GM23338 (cell line): ENCODE results near the gene UBE2G1. TPM values are rescaled to one million over a fixed set of nuclear protein-coding genes. Genes with fewer than 3 reads are reported as not detected.

Experiments
- ATAC-seq: fragments of 200-7000 bp; cut with Tn5 transposase; 3 replicates; pipeline ENCODE4 v1.9.1; 2020
- DNase-seq: peaks from one replicate; pipeline ENCODE4 v3.0.0-alpha.2; 2015; ENCODE audit warnings: low spot score
- H2AFZ ChIP-seq: fragments of 200-600 bp; sonication (generic); 2 replicates; pipeline ENCODE4 v1.8.0; 2016; ENCODE audit warnings: antibody characterized with exemption, mild to moderate bottlenecking, moderate library complexity
- H3F3A ChIP-seq: fragments of 200-600 bp; sonication (generic); replicated peaks from 2 replicates; pipeline ENCODE4 v1.8.0; 2017; ENCODE audit warnings: antibody characterized with exemption, mixed run types, low read depth
- H3K27ac ChIP-seq: fragments of 200-600 bp; sonication (generic); 2 replicates; pipeline ENCODE4 v1.6.1; 2016; ENCODE audit warnings: low read depth
- H3K27me3 ChIP-seq: fragments of 200-600 bp; sonication (generic); 2 replicates; pipeline ENCODE4 v1.8.0; 2016; ENCODE audit warnings: mild to moderate bottlenecking, mixed run types, moderate library complexity; ENCODE audit not compliant: insufficient read depth
- H3K36me3 ChIP-seq: fragments of 200-600 bp; sonication (generic); 2 replicates; pipeline ENCODE4 v1.8.0; 2016; ENCODE audit warnings: mild to moderate bottlenecking; ENCODE audit not compliant: insufficient read depth
- H3K4me1 ChIP-seq: fragments of 200-600 bp; sonication (generic); 2 replicates; pipeline ENCODE4 v1.8.0; 2016; ENCODE audit warnings: mild to moderate bottlenecking, moderate library complexity; ENCODE audit not compliant: insufficient read depth
- H3K4me2 ChIP-seq: fragments of 200-600 bp; sonication (generic); 2 replicates; pipeline ENCODE4 v1.7.1; 2017; ENCODE audit warnings: mixed run types
- H3K4me3 ChIP-seq: fragments of 200-600 bp; sonication (generic); 2 replicates; pipeline ENCODE4 v1.6.1; 2016; ENCODE audit warnings: mixed run types
- H3K79me2 ChIP-seq: fragments of 200-600 bp; sonication (generic); replicated peaks from 2 replicates; pipeline ENCODE4 v1.8.0; 2017; ENCODE audit warnings: mild to moderate bottlenecking; ENCODE audit not compliant: insufficient read depth
- H3K9me2 ChIP-seq: fragments of 200-600 bp; sonication (generic); 2 replicates; pipeline ENCODE4 v1.8.0; 2017; ENCODE audit not compliant: insufficient read depth
- H4K20me1 ChIP-seq: fragments of 200-600 bp; sonication (generic); replicated peaks from 2 replicates; pipeline ENCODE4 v1.8.0; 2017; ENCODE audit warnings: mild to moderate bottlenecking; ENCODE audit not compliant: insufficient read depth
- H3K27ac Mint-ChIP-seq: 2 replicates; pipeline ENCODE4 v1.8.0; 2020; ENCODE audit warnings: inconsistent platforms, mild to moderate bottlenecking, moderate library complexity, mixed read lengths
- H3K27me3 Mint-ChIP-seq: 3 replicates; pipeline ENCODE4 v1.8.0; 2022; ENCODE audit warnings: low read depth, mild to moderate bottlenecking, moderate library complexity, mixed read lengths, inconsistent platforms; ENCODE audit not compliant: insufficient read depth, poor library complexity
- H3K36me3 Mint-ChIP-seq: 3 replicates; pipeline ENCODE4 v1.8.0; 2021; ENCODE audit warnings: low read depth, mild to moderate bottlenecking, inconsistent platforms, moderate library complexity, mixed read lengths
- H3K4me1 Mint-ChIP-seq: 3 replicates; pipeline ENCODE4 v1.8.0; 2020; ENCODE audit warnings: mild to moderate bottlenecking, inconsistent platforms, mixed read lengths
- H3K4me3 Mint-ChIP-seq: 3 replicates; pipeline ENCODE4 v1.8.0; 2021; ENCODE audit warnings: moderate library complexity, mild to moderate bottlenecking, inconsistent platforms, mixed read lengths
- H3K9me3 Mint-ChIP-seq: 3 replicates; pipeline ENCODE4 v1.8.0; 2020; ENCODE audit warnings: moderate library complexity, mild to moderate bottlenecking, inconsistent platforms, mixed read lengths
- CREB1 ChIP-seq: fragments of 250-450 bp; sonication (Bioruptor Pico); IDR thresholded peaks from 2 replicates; pipeline ENCODE4 v1.5.0; 2020; ENCODE audit warnings: low read depth, mild to moderate bottlenecking, moderate library complexity
- CTCF ChIP-seq, 2 experiments: fragments of 200-600 bp in 1 of 2; sonication (generic) in 1 of 2; conservative IDR thresholded peaks; 2 replicates each; pipeline versions ENCODE4 v1.5.1 to v1.6.1; 2016 to 2017; ENCODE audit warnings: antibody characterized with exemption in 2 of 2, low read depth in 2 of 2, mild to moderate bottlenecking in 2 of 2, moderate library complexity in 1 of 2
- ETS1 ChIP-seq: IDR thresholded peaks from 2 replicates; pipeline ENCODE4 v1.6.1; 2016; ENCODE audit warnings: antibody characterized with exemption
- EZH2 ChIP-seq: fragments of 200-600 bp; sonication (generic); IDR thresholded peaks from one replicate; pipeline ENCODE4 v1.8.0; 2017; ENCODE audit warnings: antibody characterized with exemption, mild to moderate bottlenecking, low read depth; ENCODE audit not compliant: unreplicated experiment
- EZH2phosphoT487 ChIP-seq: fragments of 200-600 bp; sonication (generic); IDR thresholded peaks from one replicate; pipeline ENCODE4 v1.8.1; 2018; ENCODE audit warnings: antibody characterized with exemption; ENCODE audit not compliant: unreplicated experiment
- JUNB ChIP-seq: IDR thresholded peaks from one replicate; pipeline ENCODE4 v1.6.1; 2016; ENCODE audit warnings: antibody characterized with exemption; ENCODE audit not compliant: unreplicated experiment
- NANOG ChIP-seq: IDR thresholded peaks from 2 replicates; pipeline ENCODE4 v1.6.1; 2016; ENCODE audit warnings: antibody characterized with exemption, borderline replicate concordance
- POLR2AphosphoS5 ChIP-seq: IDR thresholded peaks from 2 replicates; pipeline ENCODE4 v1.6.1; 2016; ENCODE audit warnings: antibody characterized with exemption, low read depth
- REST ChIP-seq: IDR thresholded peaks from one replicate; pipeline ENCODE4 v1.6.1; 2018; ENCODE audit warnings: antibody characterized with exemption; ENCODE audit not compliant: unreplicated experiment
- STAT1 ChIP-seq: IDR thresholded peaks from one replicate; pipeline ENCODE4 v1.6.1; 2016; ENCODE audit warnings: antibody characterized with exemption; ENCODE audit not compliant: unreplicated experiment
- ZNF114 ChIP-seq: fragments of 250-450 bp; sonication (Bioruptor Pico); IDR thresholded peaks from 2 replicates; pipeline ENCODE4 v1.5.0; 2020; ENCODE audit warnings: mild to moderate bottlenecking, moderate library complexity
- ZNF331 ChIP-seq: fragments of 250-450 bp; sonication (Bioruptor Pico); IDR thresholded peaks from 2 replicates; pipeline ENCODE4 v1.5.0; 2020; ENCODE audit warnings: low read depth, mild to moderate bottlenecking, moderate library complexity
- polyA plus RNA-seq: library from polyadenylated mRNA; unstranded; fragments of >200 nt; fragmentation: Nextera tagmentation; extraction: Ambion mirVana; gene quantifications from 2 replicates; pipeline ENCODE4 v1.2.1, GENCODE V29; 2016
- total RNA-seq: library from RNA; depleted of rRNA; stranded (reverse); fragments of >200 nt; shearing (Covaris generic); gene quantifications from 2 replicates; pipeline ENCODE4 v1.2.3, GENCODE V29; 2014
- TF ChIP-seq, protein P1 (sequence below): fragments of 250-450 bp; sonication (Bioruptor Pico); IDR thresholded peaks from 2 replicates; pipeline ENCODE4 v1.5.0; 2020; ENCODE audit warnings: mild to moderate bottlenecking, moderate library complexity

Gene UBE2G1
- total and polyA plus RNA-seq, 2 experiments from 2014 or later, result 71.9 to 145 TPM

GRCh38 chr17:4407851-4408250, 41.4 kb upstream of the UBE2G1 start:
- H3K79me2 ChIP-seq, result no peaks in the 10 kb centered on the region
- no peaks in the 10 kb centered on the region for H3K36me3 Mint-ChIP-seq
- no peak overlapping the region for H2AFZ ChIP-seq
- no peak overlapping the region for H3K4me3 ChIP-seq
- H3K27ac Mint-ChIP-seq, result no peak overlapping the region
- no peak for TF ChIP-seq ZNF114 (CRISPR knock-in tag)
- TF ChIP-seq REST, result no peak
- no peak for TF ChIP-seq JUNB
- TF ChIP-seq CREB1, result no peak
- no peak for TF ChIP-seq EZH2
- TF ChIP-seq CTCF (conservative IDR thresholded peaks at IDR 0.05; ENCODE audit: low read depth in 2 of 2), result no peak
- no peak for TF ChIP-seq ETS1
- no peak for TF ChIP-seq STAT1
- no peak for TF ChIP-seq NANOG
- no peak for TF ChIP-seq ZNF331 (CRISPR knock-in tag)
- TF ChIP-seq EZH2phosphoT487, result no peak
- TF ChIP-seq POLR2AphosphoS5, result no peak
- TF ChIP-seq, protein P1, sequence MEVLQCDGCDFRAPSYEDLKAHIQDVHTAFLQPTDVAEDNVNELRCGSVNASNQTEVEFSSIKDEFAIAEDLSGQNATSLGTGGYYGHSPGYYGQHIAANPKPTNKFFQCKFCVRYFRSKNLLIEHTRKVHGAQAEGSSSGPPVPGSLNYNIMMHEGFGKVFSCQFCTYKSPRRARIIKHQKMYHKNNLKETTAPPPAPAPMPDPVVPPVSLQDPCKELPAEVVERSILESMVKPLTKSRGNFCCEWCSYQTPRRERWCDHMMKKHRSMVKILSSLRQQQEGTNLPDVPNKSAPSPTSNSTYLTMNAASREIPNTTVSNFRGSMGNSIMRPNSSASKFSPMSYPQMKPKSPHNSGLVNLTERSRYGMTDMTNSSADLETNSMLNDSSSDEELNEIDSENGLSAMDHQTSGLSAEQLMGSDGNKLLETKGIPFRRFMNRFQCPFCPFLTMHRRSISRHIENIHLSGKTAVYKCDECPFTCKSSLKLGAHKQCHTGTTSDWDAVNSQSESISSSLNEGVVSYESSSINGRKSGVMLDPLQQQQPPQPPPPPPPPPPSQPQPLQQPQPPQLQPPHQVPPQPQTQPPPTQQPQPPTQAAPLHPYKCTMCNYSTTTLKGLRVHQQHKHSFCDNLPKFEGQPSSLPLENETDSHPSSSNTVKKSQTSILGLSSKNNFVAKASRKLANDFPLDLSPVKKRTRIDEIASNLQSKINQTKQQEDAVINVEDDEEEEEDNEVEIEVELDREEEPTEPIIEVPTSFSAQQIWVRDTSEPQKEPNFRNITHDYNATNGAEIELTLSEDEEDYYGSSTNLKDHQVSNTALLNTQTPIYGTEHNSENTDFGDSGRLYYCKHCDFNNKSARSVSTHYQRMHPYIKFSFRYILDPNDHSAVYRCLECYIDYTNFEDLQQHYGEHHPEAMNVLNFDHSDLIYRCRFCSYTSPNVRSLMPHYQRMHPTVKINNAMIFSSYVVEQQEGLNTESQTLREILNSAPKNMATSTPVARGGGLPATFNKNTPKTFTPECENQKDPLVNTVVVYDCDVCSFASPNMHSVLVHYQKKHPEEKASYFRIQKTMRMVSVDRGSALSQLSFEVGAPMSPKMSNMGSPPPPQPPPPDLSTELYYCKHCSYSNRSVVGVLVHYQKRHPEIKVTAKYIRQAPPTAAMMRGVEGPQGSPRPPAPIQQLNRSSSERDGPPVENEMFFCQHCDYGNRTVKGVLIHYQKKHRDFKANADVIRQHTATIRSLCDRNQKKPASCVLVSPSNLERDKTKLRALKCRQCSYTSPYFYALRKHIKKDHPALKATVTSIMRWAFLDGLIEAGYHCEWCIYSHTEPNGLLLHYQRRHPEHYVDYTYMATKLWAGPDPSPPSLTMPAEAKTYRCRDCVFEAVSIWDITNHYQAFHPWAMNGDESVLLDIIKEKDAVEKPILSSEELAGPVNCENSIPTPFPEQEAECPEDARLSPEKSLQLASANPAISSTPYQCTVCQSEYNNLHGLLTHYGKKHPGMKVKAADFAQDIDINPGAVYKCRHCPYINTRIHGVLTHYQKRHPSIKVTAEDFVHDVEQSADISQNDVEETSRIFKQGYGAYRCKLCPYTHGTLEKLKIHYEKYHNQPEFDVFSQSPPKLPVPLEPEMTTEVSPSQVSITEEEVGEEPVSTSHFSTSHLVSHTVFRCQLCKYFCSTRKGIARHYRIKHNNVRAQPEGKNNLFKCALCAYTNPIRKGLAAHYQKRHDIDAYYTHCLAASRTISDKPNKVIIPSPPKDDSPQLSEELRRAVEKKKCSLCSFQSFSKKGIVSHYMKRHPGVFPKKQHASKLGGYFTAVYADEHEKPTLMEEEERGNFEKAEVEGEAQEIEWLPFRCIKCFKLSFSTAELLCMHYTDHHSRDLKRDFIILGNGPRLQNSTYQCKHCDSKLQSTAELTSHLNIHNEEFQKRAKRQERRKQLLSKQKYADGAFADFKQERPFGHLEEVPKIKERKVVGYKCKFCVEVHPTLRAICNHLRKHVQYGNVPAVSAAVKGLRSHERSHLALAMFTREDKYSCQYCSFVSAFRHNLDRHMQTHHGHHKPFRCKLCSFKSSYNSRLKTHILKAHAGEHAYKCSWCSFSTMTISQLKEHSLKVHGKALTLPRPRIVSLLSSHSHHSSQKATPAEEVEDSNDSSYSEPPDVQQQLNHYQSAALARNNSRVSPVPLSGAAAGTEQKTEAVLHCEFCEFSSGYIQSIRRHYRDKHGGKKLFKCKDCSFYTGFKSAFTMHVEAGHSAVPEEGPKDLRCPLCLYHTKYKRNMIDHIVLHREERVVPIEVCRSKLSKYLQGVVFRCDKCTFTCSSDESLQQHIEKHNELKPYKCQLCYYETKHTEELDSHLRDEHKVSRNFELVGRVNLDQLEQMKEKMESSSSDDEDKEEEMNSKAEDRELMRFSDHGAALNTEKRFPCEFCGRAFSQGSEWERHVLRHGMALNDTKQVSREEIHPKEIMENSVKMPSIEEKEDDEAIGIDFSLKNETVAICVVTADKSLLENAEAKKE (CRISPR knock-in tag), result no peak
- no peak for ATAC-seq
- H3K4me2 ChIP-seq, result no peak overlapping the region
- DNase-seq, result no peak
- H3K4me1 ChIP-seq, result peaks cover 4% of the 10 kb centered on the region; the same call in 1 of the 2 replicates
- peaks cover 7% of the 10 kb centered on the region; the same call in 1 of the 3 replicates for H3K4me1 Mint-ChIP-seq
- H3K27ac ChIP-seq, result peak overlapping the region; percentile 68; the same call in 1 of the 2 replicates
- H3K27me3 Mint-ChIP-seq, result peaks cover 4% of the 10 kb centered on the region
- no peaks in the 10 kb centered on the region for H3K36me3 ChIP-seq
- no peaks in the 10 kb centered on the region for H4K20me1 ChIP-seq
- H3K9me3 Mint-ChIP-seq, result no peaks in the 10 kb centered on the region
- H3K4me3 Mint-ChIP-seq, result no peak overlapping the region
- H3K27me3 ChIP-seq, result no peaks in the 10 kb centered on the region
- peaks cover 4% of the 10 kb centered on the region; the same call in 1 of the 2 replicates for H3F3A ChIP-seq
- H3K9me2 ChIP-seq, result no peaks in the 10 kb centered on the region
